ENCODE data around the gene SUSD5. TPM values are rescaled to one million over a fixed set of nuclear protein-coding genes. Genes with fewer than 3 reads are reported as not detected.

SUSD5 gene
- total RNA-seq, 2 experiments from 2014 or later, result not detected

- Mint-ChIP-seq H3K4me1 (ENCODE audit: low read depth) (peaks cover 5% of the 10 kb centered on the region), H3K9me3 (no peaks in the 10 kb centered on the region), H3K36me3 (no peaks in the 10 kb centered on the region), H3K27ac (no peak overlapping the region), H3K4me3 (no peak overlapping the region), H3K27me3 (peaks cover 35% of the 10 kb centered on the region)
- DNase-seq, result no peak
- intact Hi-C loops (cut with micrococcal nuclease), result no loop called here
- ChIA-PET CTCF (interaction anchor here (1.4 kb wide), 1 partner anchor 151 kb away, joined by 4 read pairs; no protein-coding TSS in a partner anchor), POLR2A (no interaction called here)
These were observed 2.6 kb upstream of the SUSD5 start for GRCh38 chr3:33221241-33221640.

DNA sequence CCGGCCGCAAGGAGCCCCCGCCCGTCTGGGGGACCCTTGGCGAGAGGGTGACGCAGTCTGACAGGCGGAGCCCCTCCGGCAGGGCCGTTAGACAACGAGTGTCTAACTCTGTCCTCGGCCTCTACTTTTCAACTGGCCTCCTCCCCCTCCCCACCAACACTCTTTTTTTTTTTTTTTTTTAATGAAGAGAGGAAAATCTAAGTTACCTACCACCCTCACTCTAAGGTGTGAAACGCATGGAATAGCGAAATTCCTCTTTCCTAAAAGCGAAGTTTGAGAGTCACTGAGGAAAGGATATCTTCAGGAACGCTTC lies 521 bp upstream of the SUSD5 start:
- Mint-ChIP-seq H3K27ac (no peak overlapping the region), H3K4me1 (ENCODE audit: low read depth) (peaks cover 5% of the 10 kb centered on the region), H3K27me3 (peaks cover 46% of the 10 kb centered on the region), H3K36me3 (no peaks in the 10 kb centered on the region), H3K4me3 (no peak overlapping the region), H3K9me3 (no peaks in the 10 kb centered on the region)
- DNase-seq, result no peak
- ChIA-PET CTCF (no interaction called here), POLR2A (no interaction called here)
- intact Hi-C loops (cut with micrococcal nuclease), result no loop called here

DNA sequence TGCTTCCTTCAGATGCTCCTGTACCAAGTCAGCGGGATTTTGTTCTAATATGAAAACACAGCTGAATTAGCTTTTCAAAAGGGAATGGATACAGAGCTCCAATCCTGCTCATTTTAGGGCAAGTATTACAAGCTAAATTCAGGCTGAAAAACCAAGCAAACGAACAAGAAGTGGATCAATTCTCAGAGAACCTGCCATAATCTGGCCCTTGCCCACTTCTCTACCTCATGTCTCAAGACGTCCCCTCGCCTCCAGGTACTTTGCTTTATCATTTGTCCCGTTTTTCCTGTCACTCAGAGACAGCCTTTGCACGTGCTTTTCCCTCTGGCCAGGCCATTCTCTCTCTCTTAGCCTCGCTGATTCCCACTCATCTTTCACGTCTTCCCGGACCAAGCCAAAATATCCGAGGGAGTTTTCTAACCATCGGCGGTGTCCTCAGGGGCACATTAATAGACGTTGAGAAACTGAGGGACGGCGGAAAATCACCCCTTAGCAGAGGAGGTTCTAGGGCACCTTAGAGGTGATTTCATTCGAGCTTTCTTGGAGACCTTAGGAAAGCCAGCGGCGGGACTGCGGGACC lies 654 bp downstream of the SUSD5 start:
- no peak for DNase-seq
- ChIA-PET POLR2A (no interaction called here), CTCF (interaction anchor here (1.1 to 1.5 kb wide), 2 partner anchors 39 to 86 kb away, joined by 3 to 4 read pairs; no protein-coding TSS in a partner anchor)
- Mint-ChIP-seq H3K36me3 (no peaks in the 10 kb centered on the region), H3K27me3 (peaks cover 42% of the 10 kb centered on the region), H3K27ac (no peak overlapping the region), H3K4me3 (no peak overlapping the region), H3K9me3 (no peaks in the 10 kb centered on the region), H3K4me1 (ENCODE audit: low read depth) (peaks cover 5% of the 10 kb centered on the region)
- intact Hi-C loops (cut with micrococcal nuclease), result no loop called here

DNA sequence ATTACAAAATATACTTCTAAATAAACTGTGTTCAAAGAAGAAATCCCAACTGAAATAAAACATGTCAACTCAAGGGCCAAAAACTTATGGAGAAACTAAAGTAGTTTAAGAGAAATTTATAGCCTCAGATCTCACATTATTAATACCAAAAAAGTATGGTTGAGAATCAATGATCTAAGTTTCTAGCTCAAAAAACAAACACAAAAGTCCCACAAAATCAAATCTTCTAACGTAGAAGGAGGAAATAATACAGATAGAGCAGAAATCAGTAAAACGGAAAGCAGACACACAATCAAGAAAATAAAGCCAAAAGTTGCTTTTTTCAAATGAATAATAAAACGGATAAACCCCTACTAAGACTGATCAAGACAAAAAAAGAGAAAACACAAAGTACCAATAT lies 2.9 kb downstream of the SUSD5 start:
- H3K36me3 Mint-ChIP-seq, result no peaks in the 10 kb centered on the region
- POLR2A ChIA-PET, result no interaction called here
- H3K27ac Mint-ChIP-seq, result no peak overlapping the region
- intact Hi-C loops (cut with micrococcal nuclease), result no loop called here
- H3K9me3 Mint-ChIP-seq, result no peaks in the 10 kb centered on the region
- peaks cover 5% of the 10 kb centered on the region for H3K4me1 Mint-ChIP-seq (ENCODE audit: low read depth)
- no peak overlapping the region for H3K4me3 Mint-ChIP-seq
- no peak for DNase-seq
- peaks cover 49% of the 10 kb centered on the region for H3K27me3 Mint-ChIP-seq
- CTCF ChIA-PET, result no interaction called here

DNA sequence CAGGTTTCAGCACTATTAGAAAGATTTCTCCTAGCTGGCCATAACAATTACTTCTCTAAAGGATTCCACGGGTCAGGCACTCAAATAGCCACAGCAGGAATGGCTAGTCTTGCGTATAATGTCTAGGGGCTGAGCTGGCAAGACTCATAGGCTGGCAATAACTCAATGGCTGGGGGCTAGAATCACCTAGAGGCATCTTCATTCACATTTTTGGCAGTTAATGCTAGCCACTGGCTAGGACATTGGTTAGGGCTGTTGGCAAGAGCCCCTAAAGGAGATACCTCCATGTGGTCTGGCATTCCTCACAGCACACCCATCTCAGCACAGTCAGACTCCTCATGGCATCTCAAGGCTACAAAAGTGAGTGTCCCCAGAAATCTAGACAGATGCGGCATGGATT lies 6.2 kb downstream of the SUSD5 start:
- Mint-ChIP-seq H3K4me3 (no peak overlapping the region), H3K36me3 (no peaks in the 10 kb centered on the region), H3K27ac (no peak overlapping the region), H3K4me1 (ENCODE audit: low read depth) (no peaks in the 10 kb centered on the region), H3K9me3 (peaks cover 12% of the 10 kb centered on the region), H3K27me3 (peaks cover 35% of the 10 kb centered on the region)
- intact Hi-C loops (cut with micrococcal nuclease), result no loop called here
- ChIA-PET POLR2A (no interaction called here), CTCF (no interaction called here)
- DNase-seq, result no peak

GRCh38 chr3:33211444-33211843 lies 7.2 kb downstream of the SUSD5 start:
- POLR2A ChIA-PET, result no interaction called here
- Mint-ChIP-seq H3K27ac (no peak overlapping the region), H3K4me3 (no peak overlapping the region), H3K27me3 (peaks cover 27% of the 10 kb centered on the region), H3K9me3 (peaks cover 12% of the 10 kb centered on the region), H3K4me1 (ENCODE audit: low read depth) (no peaks in the 10 kb centered on the region), H3K36me3 (no peaks in the 10 kb centered on the region)
- DNase-seq, result no peak
- CTCF ChIA-PET, result no interaction called here
- intact Hi-C loops (cut with micrococcal nuclease), result no loop called here

- Mint-ChIP-seq H3K27me3 (peaks cover 16% of the 10 kb centered on the region), H3K4me1 (ENCODE audit: low read depth) (no peaks in the 10 kb centered on the region), H3K27ac (no peak overlapping the region), H3K4me3 (no peak overlapping the region), H3K36me3 (no peaks in the 10 kb centered on the region), H3K9me3 (peaks cover 12% of the 10 kb centered on the region)
- POLR2A ChIA-PET, result no interaction called here
- intact Hi-C loops (cut with micrococcal nuclease), result no loop called here
- no peak for DNase-seq
- CTCF ChIA-PET, result no interaction called here
These were observed 9.3 kb downstream of the SUSD5 start for GRCh38 chr3:33209357-33209756.

- H3K4me3 Mint-ChIP-seq, result no peak overlapping the region
- intact Hi-C loops (cut with micrococcal nuclease), result no loop called here
- no peaks in the 10 kb centered on the region for H3K27me3 Mint-ChIP-seq
- CTCF ChIA-PET, result no interaction called here
- DNase-seq, result no peak
- no peaks in the 10 kb centered on the region for H3K36me3 Mint-ChIP-seq
- no peaks in the 10 kb centered on the region for H3K9me3 Mint-ChIP-seq
- H3K4me1 Mint-ChIP-seq (ENCODE audit: low read depth), result no peaks in the 10 kb centered on the region
- POLR2A ChIA-PET, result no interaction called here
- H3K27ac Mint-ChIP-seq, result no peak overlapping the region
These were observed 15.7 kb downstream of the SUSD5 start for GRCh38 chr3:33202711-33203457.

GRCh38 chr3:33201195-33201594 lies 17.4 kb downstream of the SUSD5 start:
- intact Hi-C loops (cut with micrococcal nuclease), result no loop called here
- H3K9me3 Mint-ChIP-seq, result no peaks in the 10 kb centered on the region
- no peak overlapping the region for H3K4me3 Mint-ChIP-seq
- H3K27me3 Mint-ChIP-seq, result no peaks in the 10 kb centered on the region
- no peaks in the 10 kb centered on the region for H3K36me3 Mint-ChIP-seq
- H3K27ac Mint-ChIP-seq, result no peak overlapping the region
- POLR2A ChIA-PET, result no interaction called here
- CTCF ChIA-PET, result no interaction called here
- no peak for DNase-seq
- no peaks in the 10 kb centered on the region for H3K4me1 Mint-ChIP-seq (ENCODE audit: low read depth)

DNA sequence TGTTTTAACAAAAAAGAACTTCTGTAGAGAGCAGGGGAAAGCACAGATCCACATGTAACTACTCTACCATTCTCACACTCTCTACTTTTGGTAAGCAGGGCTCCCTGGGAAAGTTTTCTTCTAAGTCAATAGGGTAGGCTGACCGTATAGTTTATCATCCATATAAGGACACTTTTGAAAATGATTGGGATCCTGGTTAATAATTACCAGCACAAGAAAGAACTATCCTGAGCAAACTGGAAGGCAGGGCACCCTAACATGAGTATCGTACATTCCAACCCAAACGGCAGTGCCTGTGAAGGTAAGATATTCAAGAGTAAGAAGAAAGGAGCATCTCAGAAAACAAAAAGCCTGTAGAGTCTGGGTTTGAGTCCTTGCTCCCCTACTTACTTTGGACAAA lies 22.1 kb downstream of the SUSD5 start:
- intact Hi-C loops (cut with micrococcal nuclease), result no loop called here
- Mint-ChIP-seq H3K36me3 (no peaks in the 10 kb centered on the region), H3K4me1 (ENCODE audit: low read depth) (no peaks in the 10 kb centered on the region), H3K9me3 (no peaks in the 10 kb centered on the region), H3K27ac (no peak overlapping the region), H3K4me3 (no peak overlapping the region), H3K27me3 (peaks cover 1% of the 10 kb centered on the region)
- POLR2A ChIA-PET, result no interaction called here
- no peak for DNase-seq
- CTCF ChIA-PET, result no interaction called here

DNA sequence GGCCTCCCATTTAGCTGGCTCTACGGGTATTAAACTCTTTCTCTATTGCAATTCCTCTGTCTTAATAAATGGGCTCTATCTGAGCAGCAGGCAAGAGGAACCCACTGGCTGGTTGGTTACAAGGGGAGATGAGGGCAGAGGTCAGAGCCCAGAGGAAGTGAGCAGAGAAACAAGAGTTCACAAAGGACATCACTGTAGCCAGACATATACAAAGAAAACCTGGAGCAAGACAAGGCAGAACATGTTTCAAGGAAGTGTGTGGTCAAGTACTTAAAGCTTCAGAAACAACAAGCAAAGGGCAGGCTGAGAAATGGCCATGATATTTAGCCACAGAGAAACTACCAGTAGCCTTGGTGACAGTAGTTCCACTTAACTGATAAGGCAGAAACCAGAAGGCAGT lies 24.3 kb downstream of the SUSD5 start:
- no peaks in the 10 kb centered on the region for H3K9me3 Mint-ChIP-seq
- H3K36me3 Mint-ChIP-seq, result no peaks in the 10 kb centered on the region
- CTCF ChIA-PET, result no interaction called here
- no peaks in the 10 kb centered on the region for H3K4me1 Mint-ChIP-seq (ENCODE audit: low read depth)
- DNase-seq, result no peak
- H3K4me3 Mint-ChIP-seq, result no peak overlapping the region
- POLR2A ChIA-PET, result no interaction called here
- H3K27ac Mint-ChIP-seq, result no peak overlapping the region
- peaks cover 4% of the 10 kb centered on the region for H3K27me3 Mint-ChIP-seq
- intact Hi-C loops (cut with micrococcal nuclease), result no loop called here

DNA sequence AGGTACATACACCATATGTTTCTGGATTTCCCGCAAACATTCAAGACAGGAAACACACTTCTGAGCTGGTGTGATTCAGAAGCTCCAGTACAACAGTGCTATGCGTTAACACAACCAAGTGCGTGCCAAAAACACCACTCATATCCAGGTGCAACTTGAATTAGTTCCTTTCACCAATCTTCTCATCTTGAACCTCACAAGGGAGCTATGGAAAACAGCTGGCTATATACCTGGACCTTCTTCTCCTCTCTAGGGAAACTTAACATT lies 31.3 kb downstream of the SUSD5 start:
- intact Hi-C loops (cut with micrococcal nuclease), result no loop called here
- Mint-ChIP-seq H3K9me3 (peaks cover 9% of the 10 kb centered on the region), H3K27ac (no peak overlapping the region), H3K27me3 (peaks cover 12% of the 10 kb centered on the region), H3K4me1 (ENCODE audit: low read depth) (no peaks in the 10 kb centered on the region), H3K4me3 (no peak overlapping the region), H3K36me3 (no peaks in the 10 kb centered on the region)
- POLR2A ChIA-PET, result no interaction called here
- no peak for DNase-seq
- CTCF ChIA-PET, result no interaction called here

- peaks cover 12% of the 10 kb centered on the region for H3K27me3 Mint-ChIP-seq
- no peak for DNase-seq
- intact Hi-C loops (cut with micrococcal nuclease), result no loop called here
- H3K27ac Mint-ChIP-seq, result no peak overlapping the region
- no peaks in the 10 kb centered on the region for H3K4me1 Mint-ChIP-seq (ENCODE audit: low read depth)
- peaks cover 11% of the 10 kb centered on the region for H3K9me3 Mint-ChIP-seq
- H3K36me3 Mint-ChIP-seq, result no peaks in the 10 kb centered on the region
- POLR2A ChIA-PET, result no interaction called here
- H3K4me3 Mint-ChIP-seq, result no peak overlapping the region
- CTCF ChIA-PET, result no interaction called here
These were observed 31.9 kb downstream of the SUSD5 start for GRCh38 chr3:33186524-33187367.
